Stimulated activated CD8-positive, alpha-beta memory T cell treated with anti-CD3 and anti-CD28 coated beads, Interleukin-4, amount 100 ng/mL, for 4 hours (primary cell): ENCODE data around the gene SHISAL2B.
"Not testable (repeated sequence)": the region's sequence is repeated elsewhere in the genome, so short reads cannot be mapped to it uniquely, and the experiment has no call there.

ENCODE experiments used
- DNase-seq, 2 donors: peaks; one replicate each; pipeline ENCODE4 v3.0.0-alpha.2; 2020; ENCODE audit warnings: low read depth in 2 of 2, low spot score in 1 of 2

SHISAL2B gene

GRCh38 chr5:64696414-64696813, 6.1 kb downstream of the SHISAL2B start:
- not testable (repeated sequence) for DNase-seq

GRCh38 chr5:64700765-64701164, 10.5 kb downstream of the SHISAL2B start:
- DNase-seq = no peak

- DNase-seq = not testable (repeated sequence)
These were observed 15.8 kb downstream of the SHISAL2B start for GRCh38 chr5:64706074-64706473.

GRCh38 chr5:64707191-64707590, 16.9 kb downstream of the SHISAL2B start:
- DNase-seq = no peak

- DNase-seq = not testable (repeated sequence)
These were observed 24.2 kb downstream of the SHISAL2B start for GRCh38 chr5:64714495-64714894.

- DNase-seq = no peak
These were observed 32.3 kb downstream of the SHISAL2B start for GRCh38 chr5:64722588-64722987.

GRCh38 chr5:64727150-64727549, 36.8 kb downstream of the SHISAL2B start:
- no peak for DNase-seq

- DNase-seq = no peak
These were observed 52.1 kb downstream of the SHISAL2B start for GRCh38 chr5:64742411-64742810.

- DNase-seq = no peak
These were observed 52.5 kb downstream of the SHISAL2B start for GRCh38 chr5:64742821-64743220.

GRCh38 chr5:64744914-64745313, 54.6 kb downstream of the SHISAL2B start:
- DNase-seq = no peak

GRCh38 chr5:64746446-64746845, 56.1 kb downstream of the SHISAL2B start:
- DNase-seq = no peak

- no peak for DNase-seq
These were observed 59.1 kb downstream of the SHISAL2B start for GRCh38 chr5:64749385-64749784.

GRCh38 chr5:64754066-64754465, 63.8 kb downstream of the SHISAL2B start:
- no peak for DNase-seq

GRCh38 chr5:64758901-64759300, 68.6 kb downstream of the SHISAL2B start:
- no peak for DNase-seq

- no peak for DNase-seq
These were observed 69.8 kb downstream of the SHISAL2B start for GRCh38 chr5:64759960-64760660.

- DNase-seq = no peak
These were observed 73.7 kb downstream of the SHISAL2B start for GRCh38 chr5:64763948-64764503.

- DNase-seq = no peak
These were observed 75.7 kb downstream of the SHISAL2B start for GRCh38 chr5:64765804-64766504.

GRCh38 chr5:64766941-64767340, 76.6 kb downstream of the SHISAL2B start:
- no peak for DNase-seq
